Measurements from ENCODE around the gene UBA7. TPM values are rescaled to one million over a fixed set of nuclear protein-coding genes. Genes with fewer than 3 reads are reported as not detected.
A peak's percentile ranks its signal among the peaks of the same experiment; 100 is the strongest.

Gene UBA7
- total RNA-seq, 1 experiment from 2014 or later = 3.8 TPM

GRCh38 chr3:49801160-49801559 is 12.6 kb downstream of the UBA7 start:
- H3K4me3 Mint-ChIP-seq (ENCODE audit: unreplicated experiment) = no peak overlapping the region

DNA sequence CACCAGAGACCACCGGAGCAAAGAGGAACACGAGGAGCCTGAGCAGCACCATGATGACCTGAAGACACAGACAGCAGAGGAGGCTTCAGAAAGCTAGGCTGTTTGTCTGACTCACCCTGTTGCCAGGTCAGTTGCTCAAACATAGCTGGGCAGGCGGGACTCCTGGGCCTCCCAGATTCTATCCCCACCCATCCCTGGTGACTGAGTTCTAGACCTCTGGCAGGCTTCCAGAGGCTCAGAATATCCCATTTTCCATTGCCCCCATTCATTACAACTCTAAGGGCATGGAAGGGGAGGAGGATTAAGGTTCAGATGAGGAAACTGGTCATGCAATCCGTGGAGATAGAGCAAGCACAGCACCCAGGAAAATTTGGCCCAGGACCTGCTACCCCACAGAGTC is 14.0 kb downstream of the UBA7 start, which contains the start of gene CDHR4:
Gene CDHR4 (minus strand): TSS at position 113 of the 400 bp plus-strand sequence. CDS start 61 bp downstream, at position 52.
- peaks cover 24% of the 10 kb centered on the region for H3K4me1 Mint-ChIP-seq (ENCODE audit: insufficient read depth, unreplicated experiment)
- H3K27ac Mint-ChIP-seq (ENCODE audit: low read depth, unreplicated experiment) = peak within 1 kb of the TSS; percentile 72
- intact Hi-C loops (cut with micrococcal nuclease) = loop anchor here (5.0 kb wide), 1 partner anchor 288 kb away; the partner anchor contains the start of gene RBM5
- ChIA-PET CTCF (interaction anchor here (0.7 to 12.4 kb wide), 9 partner anchors 9 to 320 kb away, joined by 3 to 201 read pairs (median 4); no protein-coding TSS in a partner anchor), POLR2A (interaction anchor here (0.6 to 3.1 kb wide), 10 partner anchors 9 to 130 kb away, joined by 3 to 33 read pairs (median 5); partner anchors contain the start of genes IP6K1 and MON1A)
- DNase-seq (ENCODE audit: unreplicated experiment) = peak; percentile 87
- TF ChIP-seq, protein P1, sequence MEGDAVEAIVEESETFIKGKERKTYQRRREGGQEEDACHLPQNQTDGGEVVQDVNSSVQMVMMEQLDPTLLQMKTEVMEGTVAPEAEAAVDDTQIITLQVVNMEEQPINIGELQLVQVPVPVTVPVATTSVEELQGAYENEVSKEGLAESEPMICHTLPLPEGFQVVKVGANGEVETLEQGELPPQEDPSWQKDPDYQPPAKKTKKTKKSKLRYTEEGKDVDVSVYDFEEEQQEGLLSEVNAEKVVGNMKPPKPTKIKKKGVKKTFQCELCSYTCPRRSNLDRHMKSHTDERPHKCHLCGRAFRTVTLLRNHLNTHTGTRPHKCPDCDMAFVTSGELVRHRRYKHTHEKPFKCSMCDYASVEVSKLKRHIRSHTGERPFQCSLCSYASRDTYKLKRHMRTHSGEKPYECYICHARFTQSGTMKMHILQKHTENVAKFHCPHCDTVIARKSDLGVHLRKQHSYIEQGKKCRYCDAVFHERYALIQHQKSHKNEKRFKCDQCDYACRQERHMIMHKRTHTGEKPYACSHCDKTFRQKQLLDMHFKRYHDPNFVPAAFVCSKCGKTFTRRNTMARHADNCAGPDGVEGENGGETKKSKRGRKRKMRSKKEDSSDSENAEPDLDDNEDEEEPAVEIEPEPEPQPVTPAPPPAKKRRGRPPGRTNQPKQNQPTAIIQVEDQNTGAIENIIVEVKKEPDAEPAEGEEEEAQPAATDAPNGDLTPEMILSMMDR (IDR thresholded peaks at IDR 0.05; ENCODE audit: unreplicated experiment) = no peak
- peaks cover 7% of the 10 kb centered on the region for H3K36me3 Mint-ChIP-seq (ENCODE audit: insufficient read depth, unreplicated experiment)
- no peaks in the 10 kb centered on the region for H3K9me3 Mint-ChIP-seq (ENCODE audit: unreplicated experiment)
- BruUV-seq (replicated peaks) = no TSS peak
- no peak within 1 kb of the TSS for H3K4me3 Mint-ChIP-seq (ENCODE audit: unreplicated experiment)
- peaks cover 10% of the 10 kb centered on the region for H3K27me3 Mint-ChIP-seq (ENCODE audit: insufficient read depth, unreplicated experiment)

More at GRCh38 chr3:49801160-49801559, 12.6 kb downstream of the UBA7 start:
- H3K9me3 Mint-ChIP-seq (ENCODE audit: unreplicated experiment) = no peaks in the 10 kb centered on the region
- CTCF ChIA-PET = interaction anchor here (0.5 to 12.4 kb wide), 11 partner anchors 14 to 363 kb away, joined by 3 to 201 read pairs (median 6); partner anchors contain the start of genes IP6K1, MON1A and MST1R
- peaks cover 10% of the 10 kb centered on the region for H3K27me3 Mint-ChIP-seq (ENCODE audit: insufficient read depth, unreplicated experiment)
- H3K4me1 Mint-ChIP-seq (ENCODE audit: insufficient read depth, unreplicated experiment) = peaks cover 24% of the 10 kb centered on the region
- TF ChIP-seq, protein P1 (IDR thresholded peaks at IDR 0.05; ENCODE audit: unreplicated experiment) = no peak
- H3K36me3 Mint-ChIP-seq (ENCODE audit: insufficient read depth, unreplicated experiment) = peaks cover 3% of the 10 kb centered on the region
- POLR2A ChIA-PET = interaction anchor here (1.2 to 3.1 kb wide), 3 partner anchors 14 to 139 kb away, joined by 3 to 33 read pairs (median 3); partner anchors contain the start of genes IP6K1 and RBM6
- no TSS peak for BruUV-seq (replicated peaks)
- H3K27ac Mint-ChIP-seq (ENCODE audit: low read depth, unreplicated experiment) = peak overlapping the region; percentile 28
- intact Hi-C loops (cut with micrococcal nuclease) = loop anchor here (5.0 kb wide), 1 partner anchor 286 kb away; the partner anchor contains the start of gene RBM5
- no peak for DNase-seq (ENCODE audit: unreplicated experiment)

DNA sequence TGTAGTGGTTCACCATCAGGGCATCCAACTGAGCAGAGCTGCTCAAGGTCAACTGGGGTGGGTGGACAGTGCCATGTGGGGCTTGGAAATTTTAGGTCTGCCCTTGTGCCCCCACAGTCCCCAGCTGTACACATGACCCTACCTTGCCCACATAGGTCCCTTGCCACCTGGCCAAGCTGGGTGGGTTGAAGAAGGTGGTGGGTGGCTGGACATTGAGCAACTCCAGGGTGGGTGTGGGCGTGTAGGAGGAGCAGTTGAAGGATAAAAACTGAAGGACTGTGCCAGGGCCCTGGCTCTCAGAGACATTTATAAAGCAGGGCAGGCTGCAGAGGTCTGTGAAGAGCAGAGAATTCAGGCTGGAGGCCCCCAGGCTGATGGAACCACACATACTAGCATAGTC is 14.6 kb downstream of the UBA7 start:
- CTCF ChIA-PET = interaction anchor here (0.6 to 12.4 kb wide), 7 partner anchors 9 to 816 kb away, joined by 3 to 201 read pairs (median 4); no protein-coding TSS in a partner anchor
- POLR2A ChIA-PET = interaction anchor here (0.9 to 3.1 kb wide), 7 partner anchors 12 to 131 kb away, joined by 3 to 33 read pairs (median 8); partner anchors contain the start of genes IP6K1 and MON1A
- no peak overlapping the region for H3K4me3 Mint-ChIP-seq (ENCODE audit: unreplicated experiment)
- H3K27me3 Mint-ChIP-seq (ENCODE audit: insufficient read depth, unreplicated experiment) = peaks cover 10% of the 10 kb centered on the region
- H3K27ac Mint-ChIP-seq (ENCODE audit: low read depth, unreplicated experiment) = peak overlapping the region; percentile 72
- no TSS peak for BruUV-seq (replicated peaks)
- TF ChIP-seq, protein P1 (IDR thresholded peaks at IDR 0.05; ENCODE audit: unreplicated experiment) = no peak
- no peak for DNase-seq (ENCODE audit: unreplicated experiment)
- intact Hi-C loops (cut with micrococcal nuclease) = no loop called here
- H3K36me3 Mint-ChIP-seq (ENCODE audit: insufficient read depth, unreplicated experiment) = peaks cover 7% of the 10 kb centered on the region
- no peaks in the 10 kb centered on the region for H3K9me3 Mint-ChIP-seq (ENCODE audit: unreplicated experiment)
- peaks cover 22% of the 10 kb centered on the region for H3K4me1 Mint-ChIP-seq (ENCODE audit: insufficient read depth, unreplicated experiment)
